ENCODE data around the gene SIX3. TPM values are rescaled to one million over a fixed set of nuclear protein-coding genes. Genes with fewer than 3 reads are reported as not detected.

Gene SIX3
- total and polyA plus RNA-seq, 8 donors: 0.19 to 1.7 (median 0.31) TPM

GRCh38 chr2:44980751-44981713 is 39.5 kb downstream of the SIX3 start:
- Histone ChIP-seq H3K36me3 (no peaks in the 10 kb centered on the region), H3K27me3 (no peaks in the 10 kb centered on the region), H3K4me3 (no peak overlapping the region), H3K4me1 (no peaks in the 10 kb centered on the region), H3K27ac (no peak overlapping the region), H3K9me3 (no peaks in the 10 kb centered on the region)
- no peak for TF ChIP-seq CTCF (IDR thresholded peaks at IDR 0.05)
- intact Hi-C loops (cut with DNase I): loop anchor here in 1 of 3 donors (5.0 kb wide), 1 partner anchor 516 kb away; no protein-coding TSS in a partner anchor
- 58 to 59% methylated on average over 9 of the region's 9 CpGs for WGBS, 2 donors
- ATAC-seq (peak in 2 of 4 donors; percentile 9 to 33), FAIRE-seq (no peak), DNase-seq (no peak)

- 9 to 11% methylated on average over 14 of the region's 14 CpGs for WGBS, 2 donors
- intact Hi-C loops (cut with DNase I): loop anchor here in 1 of 3 donors (5.0 kb wide), 1 partner anchor 516 kb away; no protein-coding TSS in a partner anchor
- no peak overlapping the region for H3K4me3 ChIP-seq
- no peak overlapping the region for H3K27ac ChIP-seq
- peak; percentile 71 to 87 (median 77) for TF ChIP-seq CTCF (IDR thresholded peaks at IDR 0.05)
- DNase-seq (peak; percentile 52 to 89 (median 72)), ATAC-seq (peak; percentile 89 to 96 (median 94)), FAIRE-seq (no peak)
- H3K4me1 ChIP-seq: no peaks in the 10 kb centered on the region
- H3K9me3 ChIP-seq: no peaks in the 10 kb centered on the region
- H3K36me3 ChIP-seq: no peaks in the 10 kb centered on the region
- H3K27me3 ChIP-seq: no peaks in the 10 kb centered on the region
Measured at GRCh38 chr2:44981714-44982108, 40.2 kb downstream of the SIX3 start.

- Histone ChIP-seq H3K27me3 (no peaks in the 10 kb centered on the region), H3K9me3 (no peaks in the 10 kb centered on the region), H3K27ac (no peak overlapping the region), H3K36me3 (no peaks in the 10 kb centered on the region), H3K4me3 (no peak overlapping the region), H3K4me1 (no peaks in the 10 kb centered on the region)
- FAIRE-seq: no peak
- no peak for DNase-seq
- TF ChIP-seq CTCF (IDR thresholded peaks at IDR 0.05): no peak
- intact Hi-C loops (cut with DNase I): loop anchor here in 1 of 3 donors (5.0 kb wide), 1 partner anchor 513 kb away; no protein-coding TSS in a partner anchor
- ATAC-seq: no peak
- WGBS, 2 donors: 82 to 85% methylated on average over 9 of the region's 9 CpGs
Measured at GRCh38 chr2:44983836-44984604, 42.5 kb downstream of the SIX3 start.

- TF ChIP-seq CTCF (IDR thresholded peaks at IDR 0.05): no peak
- WGBS, 2 donors: 79 to 81% methylated on average over 2 of the region's 2 CpGs
- Histone ChIP-seq H3K4me1 (no peaks in the 10 kb centered on the region), H3K27ac (no peak overlapping the region), H3K27me3 (no peaks in the 10 kb centered on the region), H3K36me3 (no peaks in the 10 kb centered on the region), H3K9me3 (no peaks in the 10 kb centered on the region), H3K4me3 (no peak overlapping the region)
- intact Hi-C loops (cut with DNase I): no loop called here
- DNase-seq (no peak), FAIRE-seq (no peak), ATAC-seq (no peak)
Measured at GRCh38 chr2:44989176-44989575, 47.7 kb downstream of the SIX3 start.
